ENCODE data around the gene FUOM. TPM values are rescaled to one million over a fixed set of nuclear protein-coding genes. Genes with fewer than 3 reads are reported as not detected.

The FUOM gene
- total and polyA plus RNA-seq, 2 of the 8 experiments (the other 6 are each of a cell fraction or from before 2014, with no cell fraction given) = 22.0 to 30.4 TPM

DNA sequence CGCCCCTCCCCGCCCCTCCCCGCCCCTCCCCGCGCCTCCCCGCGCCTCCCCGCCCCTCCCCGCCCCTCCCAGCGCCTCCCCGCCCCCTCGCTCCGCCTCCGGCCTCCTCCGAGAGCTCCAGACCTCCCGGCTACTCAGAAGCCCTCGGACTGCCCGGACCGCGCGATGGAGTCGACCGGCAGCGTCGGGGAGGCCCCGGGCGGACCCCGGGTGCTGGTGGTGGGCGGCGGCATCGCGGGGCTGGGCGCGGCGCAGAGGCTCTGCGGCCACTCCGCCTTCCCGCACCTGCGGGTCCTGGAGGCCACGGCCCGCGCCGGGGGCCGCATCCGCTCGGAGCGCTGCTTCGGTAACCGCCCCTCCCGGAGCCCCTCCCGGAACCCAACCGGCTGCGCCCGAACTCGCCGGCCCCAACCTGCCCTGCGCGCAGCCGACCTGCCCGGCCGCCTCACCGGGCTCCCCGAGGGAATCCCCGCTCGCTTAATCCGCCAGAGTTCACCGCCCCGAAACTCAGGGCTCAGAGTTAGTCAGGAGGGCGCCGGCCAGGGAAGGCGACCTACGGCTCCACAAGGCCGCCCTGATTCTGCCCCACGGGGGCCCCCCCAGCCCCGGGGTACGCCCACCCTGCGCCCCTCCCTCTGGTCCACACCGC lies 21.5 kb upstream of the FUOM start, which contains the start of gene PAOX:
TSS of gene PAOX (plus strand) at position 111 of the 649 bp plus-strand sequence. CDS start at position 166, 55 bp downstream.
- Histone ChIP-seq H2BK12ac (ENCODE audit: low read depth, low read length) (0 out of 2 replicates have a peak within 1 kb of the TSS, but pooled peaks have one; percentile 9), H3K23me2 (ENCODE audit: low read depth, low read length) (peaks cover 15% of the 10 kb centered on the region; the same call in 1 of the 2 replicates), H3K4ac (replicated peaks; ENCODE audit: insufficient read length, low read depth, low read length) (no peak within 1 kb of the TSS), H3K23ac (ENCODE audit: insufficient read length) (no peak within 1 kb of the TSS), H4K20me1 (replicated peaks in 1 of 2; ENCODE audit: control insufficient read depth in 1 of 2, insufficient read depth in 2 of 2, low read length in 2 of 2) (peaks cover 0 to 4% of the 10 kb centered on the region in 2 experiments), H3K18ac (ENCODE audit: extremely low read depth, low read length) (peak within 1 kb of the TSS; percentile 48), H4K5ac (ENCODE audit: insufficient read length, low read depth, low read length) (no peak within 1 kb of the TSS), H3K27me3 (replicated peaks in 1 of 4; ENCODE audit: control insufficient read depth in 3 of 4, extremely low read depth in 1 of 4, insufficient read depth in 3 of 4, low read length in 3 of 4) (peaks cover 8 to 48% (median 29%) of the 10 kb centered on the region in 4 experiments), H4K91ac (replicated peaks; ENCODE audit: insufficient read length, low read length) (no peak within 1 kb of the TSS), H3K79me1 (ENCODE audit: low read depth, low read length) (no peaks in the 10 kb centered on the region), H2BK15ac (ENCODE audit: low read length) (peak within 1 kb of the TSS; percentile 61; the same call in 1 of the 2 replicates), H3K27ac (ENCODE audit: low read depth, low read length) (no peak within 1 kb of the TSS), H3K79me2 (ENCODE audit: control insufficient read depth in 1 of 2, insufficient read depth in 2 of 2, low read length in 2 of 2) (no peaks in the 10 kb centered on the region), H3K56ac (replicated peaks; ENCODE audit: insufficient read length, low read depth, low read length) (peak within 1 kb of the TSS; percentile 16), H3K4me3 (ENCODE audit: extremely low read depth in 1 of 4, insufficient read depth in 2 of 4, low read depth in 3 of 4, low read length in 4 of 4) (peak within 1 kb of the TSS; percentile 72 to 82 (median 72)), H3K14ac (ENCODE audit: insufficient read length) (no peak within 1 kb of the TSS), H3K4me1 (replicated peaks in 1 of 4; ENCODE audit: control insufficient read depth in 3 of 4, insufficient read depth in 4 of 4, low read length in 3 of 4) (peaks cover 0 to 3% (median under 1%) of the 10 kb centered on the region in 4 experiments; a peak in 4 of 7 replicates), H2AFZ (ENCODE audit: low read length) (peak within 1 kb of the TSS; percentile 84), H2AK5ac (ENCODE audit: low read depth, low read length) (no peak within 1 kb of the TSS), H3K36me3 (ENCODE audit: control insufficient read depth in 2 of 4, insufficient read depth in 4 of 4, low read length in 3 of 4) (no peaks in the 10 kb centered on the region), H3K9ac (replicated peaks in 1 of 4; ENCODE audit: extremely low read depth in 1 of 4, low read depth in 3 of 4, low read length in 3 of 4) (peak within 1 kb of the TSS in 2 of 4 experiments; percentile 19 to 59; a peak in 3 of 7 replicates), H2BK120ac (replicated peaks; ENCODE audit: low read depth, low read length) (no peak within 1 kb of the TSS), H4K8ac (ENCODE audit: extremely low read depth, insufficient read depth, low read length) (peak within 1 kb of the TSS; percentile 80), H3K4me2 (ENCODE audit: insufficient read depth in 1 of 2, low read depth in 2 of 2, low read length in 2 of 2) (peak within 1 kb of the TSS; percentile 87 to 100), H2BK5ac (ENCODE audit: low read depth, low read length) (no peak within 1 kb of the TSS; the same call in 1 of the 2 replicates), H3K9me3 (ENCODE audit: insufficient read depth in 2 of 2, low read depth in 1 of 2, low read length in 1 of 2) (no peaks in the 10 kb centered on the region), H2BK20ac (ENCODE audit: low read length) (no peak within 1 kb of the TSS)
- WGBS, 2 experiments (ENCODE audit: extremely low coverage in 1 of 2, insufficient coverage in 1 of 2, insufficient read length in 1 of 2, insufficient replicate concordance in 2 of 2, low coverage in 1 of 2, low lambda C conversion rate in 2 of 2, missing lambda C conversion rate in 1 of 2) = 4% methylated on average over 32 of the region's 78 CpGs; no CpG with 5 or more reads in 1 of the 2 experiments
- POLR2A ChIA-PET (ENCODE audit: partially characterized antibody) = interaction anchor here (0.6 to 3.3 kb wide), 5 partner anchors 13 to 44 kb away, joined by 3 to 25 read pairs (median 9); partner anchors contain the start of genes MTG1 and PRAP1
- FAIRE-seq = no peak
- CTCF ChIA-PET (ENCODE audit: partially characterized antibody) = no interaction called here
- DNase-seq (ENCODE audit: low read depth in 1 of 2, low spot score in 2 of 2) = peak in 1 of 2 experiments; percentile 76
- no peak for TF ChIP-seq SRF (IDR thresholded peaks at IDR 0.05; ENCODE audit: low read depth, low read length)
- no peak for TF ChIP-seq EGR1 (IDR thresholded peaks at IDR 0.05; ENCODE audit: borderline replicate concordance, low read depth, low read length)
- TF ChIP-seq ASH2L (IDR thresholded peaks at IDR 0.05; ENCODE audit: low read length) = peak; percentile 30
- no peak for TF ChIP-seq JUN (IDR thresholded peaks at IDR 0.05; ENCODE audit: low read depth, low read length)
- no peak; a peak in 1 of 3 replicates for TF ChIP-seq POLR2A (IDR thresholded peaks at IDR 0.05; ENCODE audit: control extremely low read depth in 1 of 2, low read depth in 2 of 2, low read length in 2 of 2)
- no peak for TF ChIP-seq EZH2 (IDR thresholded peaks at IDR 0.05; ENCODE audit: low read depth, low read length, severe bottlenecking)
- no peak for TF ChIP-seq HDAC6 (IDR thresholded peaks at IDR 0.05; ENCODE audit: low read depth, low read length)
- TF ChIP-seq TAF1 (IDR thresholded peaks at IDR 0.05; ENCODE audit: low read depth, low read length) = peak; percentile 64
- TF ChIP-seq KDM4A (IDR thresholded peaks at IDR 0.05; ENCODE audit: low read depth, low read length, severe bottlenecking) = peak; percentile 44
- TF ChIP-seq TBP (IDR thresholded peaks at IDR 0.05; ENCODE audit: low read depth, low read length) = peak; percentile 30; the same call in 1 of the 2 replicates
- no peak for TF ChIP-seq TAF7 (optimal IDR thresholded peaks at IDR 0.05; ENCODE audit: borderline replicate concordance, low read depth, low read length)
- TF ChIP-seq EP300 (IDR thresholded peaks at IDR 0.05; ENCODE audit: borderline replicate concordance in 1 of 2, low read depth in 2 of 2, low read length in 2 of 2) = no peak
